GM21786 (cell line): Measurements from ENCODE around the gene SDC3.

ENCODE experiments used
- ATAC-seq: cut with Tn5 transposase; IDR thresholded peaks from one replicate; pipeline ENCODE4 v1.9.1; 2021; ENCODE audit not compliant: unreplicated experiment

Gene SDC3

DNA sequence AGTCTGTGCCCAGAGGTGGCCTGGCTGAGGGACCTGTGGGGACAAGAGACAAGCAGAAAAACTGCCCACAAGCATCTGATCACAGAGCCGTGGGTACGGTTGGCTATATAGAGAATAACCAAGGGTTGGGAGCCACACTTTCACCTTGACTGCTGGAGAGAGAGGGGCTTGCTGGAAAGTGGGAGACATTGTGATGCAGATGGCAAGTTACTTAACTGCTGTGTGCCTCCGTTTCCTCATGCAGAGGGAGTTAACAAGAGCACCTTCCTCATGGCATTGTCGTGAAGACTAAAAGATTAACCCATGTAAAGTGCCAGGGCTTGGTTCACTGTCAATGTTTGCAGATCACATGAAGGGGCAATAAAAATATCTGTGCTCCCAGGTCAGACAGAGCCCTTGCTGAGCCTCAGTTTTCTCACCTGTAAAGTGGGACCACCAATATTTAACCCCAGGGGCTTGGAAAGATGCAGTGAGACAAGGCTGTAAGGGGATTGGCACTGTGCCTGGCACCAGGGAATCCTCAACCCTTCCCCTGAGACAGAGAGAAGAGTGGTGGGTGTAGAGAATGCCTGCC lies 52.8 kb downstream of the SDC3 start:
- no peak for ATAC-seq

DNA sequence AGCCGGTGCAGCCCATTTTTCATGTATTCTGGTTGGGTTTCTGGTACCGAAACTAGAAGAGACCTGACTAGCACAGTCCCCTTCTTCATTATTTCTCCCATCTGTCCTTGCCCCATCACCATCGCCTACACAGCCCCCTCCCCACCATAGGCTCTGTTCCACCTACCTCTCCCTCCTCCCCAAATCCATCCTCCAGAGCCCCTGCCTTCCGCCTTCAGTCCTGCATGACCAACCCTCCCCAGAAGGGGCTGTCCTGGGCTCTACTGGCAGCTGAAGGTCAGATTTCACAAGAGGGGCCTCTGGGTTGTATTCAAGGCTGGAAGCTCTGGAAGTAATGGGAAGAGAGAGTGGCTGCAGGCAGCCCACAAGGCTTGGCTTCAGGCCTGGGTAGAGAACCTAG lies 55.2 kb downstream of the SDC3 start:
- no peak for ATAC-seq

DNA sequence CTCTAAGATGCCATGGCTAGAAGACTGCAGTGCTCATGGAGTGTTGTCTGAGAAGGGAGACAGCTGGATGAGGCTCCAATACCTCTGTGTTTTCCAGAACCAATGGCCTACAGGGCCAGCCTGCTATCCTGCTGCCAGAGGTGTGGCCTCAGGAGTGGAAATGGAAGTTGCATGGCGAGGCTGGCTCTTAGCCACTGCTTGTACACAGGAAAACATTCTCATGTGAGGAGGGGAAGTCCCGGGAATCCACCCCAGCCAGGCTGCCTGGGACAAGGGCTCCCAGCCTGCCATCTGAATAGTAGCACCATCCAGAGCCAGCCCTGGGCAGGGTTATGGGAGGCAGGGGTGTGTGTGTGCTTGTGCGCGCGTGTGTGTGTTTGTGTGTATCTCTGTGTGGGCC lies 56.5 kb downstream of the SDC3 start:
- ATAC-seq, result no peak

DNA sequence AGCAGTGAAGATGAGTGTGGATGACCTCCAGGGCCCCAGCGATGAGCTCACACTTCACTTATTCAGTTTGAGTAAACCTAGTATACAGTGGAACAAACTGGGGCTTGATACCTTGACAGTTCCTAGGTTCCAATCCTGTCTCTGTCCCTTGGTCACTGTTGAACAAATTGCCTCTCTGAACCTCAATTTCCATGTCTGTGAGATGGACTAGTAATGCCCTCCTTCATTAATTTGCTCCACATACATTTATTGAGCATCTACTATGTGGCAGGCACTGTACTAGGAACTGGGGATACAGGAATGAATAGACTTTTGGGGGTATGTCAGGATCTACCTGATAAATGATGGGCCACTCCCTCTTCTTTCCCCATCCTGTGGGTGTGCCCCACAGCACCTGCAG lies 57.3 kb downstream of the SDC3 start:
- ATAC-seq, result no peak

DNA sequence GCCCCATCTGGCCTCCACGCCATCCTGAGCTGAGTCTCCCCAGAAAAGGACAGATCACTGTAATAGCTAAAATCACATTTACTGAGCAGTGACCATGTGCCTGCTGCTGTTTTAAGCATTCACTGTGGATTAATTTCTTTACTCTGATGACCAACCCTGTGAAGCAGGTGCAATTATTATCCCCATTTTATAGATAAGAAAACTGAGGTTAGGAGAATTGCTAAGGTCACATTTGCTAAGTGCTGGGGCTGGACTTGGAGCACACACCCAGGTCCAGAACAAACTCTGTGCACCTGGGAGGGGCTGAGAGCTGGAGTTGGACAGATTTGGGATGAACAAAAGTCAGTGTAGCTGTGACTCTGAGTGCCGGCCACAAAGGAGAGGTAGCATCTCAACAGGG lies 58.0 kb downstream of the SDC3 start:
- no peak for ATAC-seq

DNA sequence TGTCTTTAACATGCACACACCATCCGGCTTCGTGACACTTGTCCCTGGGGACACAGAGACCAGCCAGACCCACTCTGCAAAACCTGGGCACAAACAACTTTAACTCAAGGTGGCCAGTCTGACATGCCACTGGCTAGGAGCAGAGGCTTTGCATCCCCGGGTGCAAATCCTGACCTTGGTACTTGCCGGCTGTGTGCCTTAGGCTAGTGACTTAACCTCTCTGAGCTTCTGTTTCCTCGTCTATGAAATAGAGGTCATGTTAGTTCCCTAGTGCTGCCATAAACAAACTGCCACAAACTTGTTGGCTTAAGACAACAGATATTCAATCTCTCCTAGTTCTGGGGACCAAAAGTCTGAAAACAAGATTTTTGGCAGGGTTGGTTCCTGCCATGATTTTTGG lies 60.4 kb downstream of the SDC3 start:
- no peak for ATAC-seq

DNA sequence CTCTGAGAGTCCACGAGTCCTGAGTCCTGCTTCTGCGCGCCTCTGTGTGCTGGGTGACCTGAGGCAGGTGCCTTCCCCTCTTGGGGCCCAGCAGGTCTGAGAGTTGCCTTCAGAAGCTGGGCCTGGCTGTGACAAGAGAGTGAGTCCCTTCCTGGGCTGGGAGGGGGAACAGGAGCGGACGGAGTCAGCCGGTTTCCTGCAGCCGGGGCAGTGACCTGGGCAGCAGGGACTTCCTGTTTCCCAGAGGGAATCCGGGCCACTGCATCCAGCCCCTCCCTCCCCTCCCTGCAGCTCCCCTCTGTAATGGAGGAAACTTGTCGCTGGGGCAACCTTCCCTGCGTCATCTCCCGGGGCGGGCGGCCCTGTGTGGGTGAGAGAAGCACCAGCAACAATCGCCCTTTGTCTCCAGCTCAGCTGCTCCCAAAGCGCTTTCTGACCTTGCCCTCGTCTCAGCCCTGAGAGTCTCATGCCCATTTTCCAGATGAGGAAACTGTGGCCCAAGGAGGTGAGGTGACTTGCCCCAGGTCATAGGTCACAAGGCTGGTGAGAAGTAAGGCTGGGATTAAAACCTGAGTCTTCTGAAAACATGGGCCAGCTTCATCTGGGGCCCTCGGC lies 61.1 kb downstream of the SDC3 start:
- ATAC-seq, result no peak

DNA sequence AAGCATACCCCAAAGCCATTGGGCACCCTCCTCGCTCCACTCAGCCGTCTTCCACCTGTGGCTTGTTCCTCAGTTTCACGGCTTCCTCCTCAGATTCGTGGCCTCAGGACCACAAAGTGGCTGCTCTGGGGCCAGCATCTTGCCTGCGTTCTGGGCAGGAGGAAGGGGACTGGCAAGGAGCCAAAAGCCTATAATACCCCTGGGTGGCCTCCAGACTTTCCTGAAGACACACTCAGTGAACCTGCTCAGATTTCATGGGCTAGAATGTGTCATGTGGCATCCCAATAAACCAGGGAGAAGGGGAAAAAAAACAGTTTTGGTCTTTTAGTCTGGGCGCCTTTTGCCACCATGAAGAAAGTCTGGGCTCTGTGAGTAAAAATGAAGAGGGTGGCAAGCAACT lies 62.0 kb downstream of the SDC3 start:
- ATAC-seq, result no peak

DNA sequence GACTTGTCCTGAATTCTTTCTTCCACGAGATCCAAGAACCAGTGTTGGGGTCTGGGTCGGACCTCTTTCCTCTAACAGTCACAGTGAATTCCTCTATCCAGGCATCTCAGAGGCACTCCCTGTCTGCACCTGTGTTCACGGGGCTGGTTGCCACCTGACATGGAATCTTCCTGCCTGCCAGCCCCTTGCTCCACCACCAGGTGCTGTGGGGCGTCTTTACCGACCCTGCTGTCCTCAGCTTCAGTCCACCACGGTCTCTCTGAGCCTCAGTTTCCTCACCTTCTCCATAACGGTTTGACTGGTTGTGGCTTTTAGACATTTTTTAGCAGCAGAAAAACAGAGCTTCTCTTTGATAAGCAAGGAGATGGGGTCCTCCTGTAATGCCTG lies 62.7 kb downstream of the SDC3 start:
- ATAC-seq, result no peak

DNA sequence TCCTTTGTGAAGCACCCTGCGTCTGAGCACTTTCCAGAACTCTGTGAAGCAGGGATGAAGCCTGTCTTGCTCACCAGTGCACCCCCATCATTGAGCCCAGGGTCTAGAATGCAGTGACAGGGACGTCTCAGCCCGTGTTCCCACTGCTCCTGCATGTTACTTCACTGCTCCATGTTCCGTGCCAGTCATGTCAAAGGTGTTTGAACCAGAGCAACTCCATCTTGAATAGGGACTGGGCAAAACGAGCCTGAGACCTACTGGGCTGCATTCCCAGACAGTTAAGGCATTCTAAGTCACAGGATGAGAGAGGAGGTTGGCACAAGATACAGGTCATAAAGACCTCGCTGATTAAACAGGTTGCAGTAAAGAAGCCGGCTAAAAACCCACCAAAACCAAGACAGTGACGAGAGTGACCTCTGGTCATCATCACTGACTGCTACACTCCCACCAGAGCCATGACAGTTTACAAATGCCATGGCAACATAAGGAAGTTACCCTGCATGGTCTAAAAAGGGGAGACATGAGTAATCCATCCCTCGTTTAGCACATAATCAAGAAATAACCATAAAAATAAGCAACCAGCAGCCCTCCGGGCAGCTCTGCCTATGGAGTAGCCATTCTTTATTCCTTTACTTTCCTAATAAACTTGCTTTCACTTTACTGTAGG lies 63.2 kb downstream of the SDC3 start:
- ATAC-seq, result no peak

DNA sequence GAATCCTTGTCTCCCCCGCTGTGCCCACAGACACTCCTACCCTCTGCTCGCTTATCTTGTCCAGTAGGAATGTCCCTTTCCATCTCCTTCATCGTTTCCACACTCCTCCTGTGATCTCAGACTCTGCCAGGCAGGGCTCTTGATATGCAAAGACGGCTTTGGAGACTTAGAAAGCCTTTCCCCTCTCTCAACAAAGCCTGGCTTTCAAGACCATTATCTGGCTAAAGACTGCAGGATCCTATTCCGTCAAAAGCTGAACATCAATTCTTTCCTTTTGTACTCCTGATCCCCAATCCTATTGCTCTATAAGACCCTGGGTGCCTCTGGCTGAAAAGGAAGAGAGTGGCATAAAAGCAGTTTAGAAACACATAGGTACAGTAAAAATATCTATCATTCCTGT lies 63.9 kb downstream of the SDC3 start:
- no peak for ATAC-seq

DNA sequence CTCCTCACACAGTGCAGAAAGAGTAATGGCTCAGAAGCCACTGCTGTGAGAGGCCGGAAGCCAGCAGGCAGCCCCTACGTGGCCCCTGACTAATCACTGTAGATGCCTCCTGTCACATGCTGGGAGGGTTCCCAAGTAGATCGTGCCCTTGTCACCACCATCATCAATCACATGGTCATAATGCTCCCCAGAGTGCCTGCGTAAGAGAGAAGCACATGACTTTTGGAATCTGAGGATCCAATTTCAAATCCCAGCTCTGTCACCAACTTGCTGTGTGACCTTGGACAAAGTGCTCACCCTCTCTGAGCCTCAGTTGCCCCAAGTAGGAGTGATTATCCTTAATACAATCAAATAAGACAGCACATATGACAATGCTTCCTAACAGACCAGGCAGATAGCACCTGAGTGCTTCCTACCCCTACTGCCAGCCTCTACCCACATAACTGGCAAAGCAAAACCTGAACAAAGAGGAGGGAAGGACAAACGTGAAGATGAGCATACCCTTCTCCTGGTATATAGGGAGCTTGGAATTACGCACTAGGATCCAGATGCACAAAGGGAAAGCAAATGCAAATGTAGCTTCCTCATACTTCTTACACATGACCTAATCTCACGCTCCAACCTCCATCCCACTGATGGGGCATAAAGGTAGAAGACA lies 65.7 kb downstream of the SDC3 start:
- no peak for ATAC-seq

DNA sequence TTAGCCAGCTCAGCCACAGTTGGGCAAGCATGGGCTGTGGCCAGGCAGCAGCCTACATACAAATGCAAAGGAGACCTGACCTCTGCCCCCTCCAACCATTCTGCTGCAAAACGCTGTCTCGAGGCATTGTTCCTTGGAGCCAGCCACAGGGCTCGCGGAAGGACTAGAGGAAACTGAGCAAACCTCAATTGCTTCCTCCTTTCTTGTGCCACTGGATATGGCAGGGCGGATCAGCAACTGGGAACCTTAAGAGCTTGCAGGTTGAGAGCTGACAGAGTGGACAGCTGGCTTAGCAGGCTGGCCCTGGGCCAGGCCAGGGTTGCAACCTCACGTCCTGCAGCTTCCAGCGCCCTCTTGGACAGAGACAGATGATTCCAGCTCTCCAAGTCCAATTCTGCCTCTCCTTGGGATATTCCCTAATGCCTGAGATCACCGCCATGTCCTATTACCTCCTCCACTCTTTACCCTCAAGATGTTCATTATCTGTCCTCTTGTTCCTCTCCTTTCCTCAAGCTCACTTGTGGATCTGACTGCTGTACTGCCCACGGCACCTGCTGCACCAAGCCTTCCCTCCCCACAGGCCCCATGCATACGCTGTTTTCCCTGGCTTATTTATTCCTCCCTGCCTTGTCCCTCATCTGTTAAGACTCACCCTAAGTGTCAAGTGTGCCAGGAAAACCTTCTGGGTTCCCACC lies 67.5 kb downstream of the SDC3 start:
- ATAC-seq, result no peak

DNA sequence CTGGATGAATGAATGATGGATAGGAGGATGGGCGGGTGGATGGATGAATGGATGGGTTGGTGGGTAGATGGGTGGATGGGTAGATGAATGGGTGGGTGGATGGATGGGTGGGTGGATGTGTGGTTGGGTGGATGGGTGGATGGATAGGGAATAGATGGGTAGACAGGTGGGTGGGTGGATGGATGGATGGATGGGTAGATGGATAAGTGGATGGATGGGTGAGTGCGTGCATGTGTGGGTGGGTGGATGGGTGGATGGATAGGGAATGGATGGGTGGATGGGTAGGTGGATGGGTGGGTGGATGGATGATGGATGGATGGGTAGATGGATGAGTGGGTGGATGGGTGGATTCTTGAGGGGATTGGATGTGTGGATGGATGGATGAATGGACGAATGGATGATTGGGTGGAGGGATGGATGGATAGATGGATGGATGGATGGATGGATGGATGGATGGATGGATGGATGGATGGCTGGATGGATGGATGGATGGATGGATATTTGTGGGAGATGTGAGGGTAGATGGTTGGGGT lies 68.7 kb downstream of the SDC3 start:
- no peak for ATAC-seq

DNA sequence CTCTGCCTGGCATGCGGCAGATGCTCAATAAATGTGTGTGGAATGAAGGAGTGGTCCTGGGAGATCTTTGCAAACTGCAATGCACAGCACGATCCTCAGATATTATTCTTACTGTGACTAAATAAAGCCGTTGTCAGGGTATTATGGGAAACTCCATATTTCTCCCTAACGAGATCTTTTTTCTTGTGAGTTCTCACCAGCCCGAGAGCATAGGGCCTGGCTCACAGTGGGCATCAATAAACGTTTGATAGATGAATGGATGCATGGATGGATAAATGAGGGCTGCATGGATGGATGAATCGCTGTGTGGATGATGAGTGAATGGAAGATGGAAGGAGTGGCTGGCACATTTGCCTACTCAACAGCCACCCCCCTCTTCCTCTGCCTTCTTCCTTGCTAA lies 69.6 kb downstream of the SDC3 start:
- ATAC-seq, result no peak

DNA sequence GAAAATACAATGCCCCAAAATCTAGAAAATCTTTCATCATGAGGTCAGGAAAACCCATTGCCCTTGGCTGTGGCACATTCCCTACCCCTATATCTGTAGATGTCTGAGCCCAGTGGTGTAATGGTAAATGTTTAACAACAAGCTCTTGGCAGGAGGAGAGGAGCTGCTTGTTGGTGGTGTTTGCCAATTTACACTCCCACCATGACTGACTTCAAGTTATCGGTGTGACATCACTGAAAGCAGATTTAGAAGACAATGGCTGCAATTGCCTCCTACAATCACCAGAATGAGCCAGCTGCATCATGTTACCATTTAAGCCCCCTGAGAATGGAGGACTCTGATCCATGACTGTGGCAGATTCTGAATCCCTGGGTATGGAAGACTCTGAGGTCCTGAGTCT lies 70.9 kb downstream of the SDC3 start:
- ATAC-seq, result no peak

DNA sequence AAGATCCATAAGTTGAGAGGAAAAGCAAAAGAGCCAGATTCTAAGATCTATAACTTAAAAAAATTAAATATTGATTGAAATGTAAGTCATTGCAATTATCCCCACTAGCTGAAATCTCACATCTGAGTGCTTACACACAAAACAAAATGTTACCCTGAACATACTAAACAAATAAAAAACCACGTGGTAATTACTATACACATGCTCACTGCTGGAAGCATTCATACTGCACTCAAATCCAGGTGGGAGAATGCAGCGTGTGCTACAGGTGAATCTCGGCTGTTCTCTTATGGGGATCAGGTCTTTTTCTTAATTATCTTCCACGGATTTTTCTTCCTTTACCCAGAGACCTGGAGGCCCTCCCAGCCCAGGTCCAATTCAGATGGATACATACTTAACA lies 74.3 kb downstream of the SDC3 start:
- no peak for ATAC-seq

DNA sequence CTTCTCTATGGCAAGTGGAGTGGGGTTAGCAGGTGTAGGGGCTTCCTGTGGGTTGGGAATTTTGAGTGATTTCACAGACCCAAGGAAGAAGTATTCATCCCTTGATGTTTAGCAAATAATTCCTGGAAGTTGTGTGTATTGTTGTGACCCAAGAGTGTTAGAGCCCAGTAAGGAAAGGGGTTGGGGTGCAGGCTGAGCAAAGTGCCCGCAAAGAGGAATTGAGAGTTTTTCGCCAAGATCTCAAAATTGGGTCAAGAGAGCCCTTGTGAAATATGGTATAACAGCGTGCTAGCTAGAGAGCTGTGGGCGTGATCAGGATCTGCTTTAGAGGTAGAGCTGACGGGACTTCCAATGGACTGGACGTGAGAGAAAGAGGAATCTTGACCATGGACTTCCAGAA lies 78.0 kb downstream of the SDC3 start:
- no peak for ATAC-seq

DNA sequence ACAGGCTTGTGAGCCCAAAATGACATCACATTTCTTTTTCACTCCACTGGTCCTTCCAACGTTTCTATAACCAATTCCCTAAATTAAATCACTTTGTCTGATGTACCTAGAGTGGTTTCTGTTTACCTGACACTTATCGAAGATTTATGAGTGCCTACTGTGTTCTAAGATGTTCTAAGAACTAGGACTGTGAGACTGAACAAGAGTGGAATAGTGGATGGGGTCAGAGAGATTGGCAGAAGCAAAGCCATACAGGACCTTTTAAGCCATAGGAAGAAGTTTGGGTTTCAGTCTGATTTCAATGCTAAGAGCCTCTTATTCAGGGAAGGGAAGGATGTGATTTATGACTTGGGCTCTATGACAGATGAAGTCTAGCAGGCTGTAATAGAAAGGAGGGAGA lies 78.7 kb downstream of the SDC3 start:
- no peak for ATAC-seq

DNA sequence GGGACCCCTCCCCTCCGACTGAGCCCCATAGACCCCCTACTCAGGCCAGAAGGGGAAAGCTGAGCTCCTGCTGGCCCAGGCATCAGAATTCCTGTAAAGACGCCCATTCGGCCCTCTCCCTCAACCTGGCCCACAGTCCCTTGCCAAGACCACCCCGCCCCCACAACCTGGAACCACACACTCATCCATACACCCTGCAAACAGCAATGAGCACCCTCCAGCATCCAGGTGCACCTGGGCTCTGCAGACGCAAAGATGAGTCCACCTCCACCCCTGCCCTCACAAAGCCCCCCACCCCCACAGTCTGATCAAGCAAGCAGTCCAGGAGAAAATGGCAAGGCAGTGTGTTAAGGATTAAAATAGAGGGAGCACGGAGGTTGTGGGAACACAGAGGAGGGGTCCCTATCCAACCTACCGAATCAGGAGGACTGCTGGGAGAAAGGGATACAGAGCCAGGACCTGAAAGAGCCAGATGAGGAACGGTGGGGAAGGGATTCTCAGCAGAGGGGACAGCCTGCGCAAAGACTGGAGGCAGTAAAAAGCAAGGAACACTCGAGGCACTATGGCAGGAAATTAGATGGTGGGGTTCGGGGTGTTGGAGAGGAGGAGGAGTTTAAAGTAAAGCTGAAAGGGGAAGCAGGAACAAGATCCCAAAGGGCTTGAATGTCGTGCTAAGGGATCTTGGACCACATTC lies 83.7 kb downstream of the SDC3 start:
- ATAC-seq, result no peak
